Mesothelial cell of epicardium (in vitro differentiated cells): ENCODE measurements around the gene NOXA1. TPM values are rescaled to one million over a fixed set of nuclear protein-coding genes. Genes with fewer than 3 reads are reported as not detected.
A peak's percentile ranks its signal among the peaks of the same experiment; 100 is the strongest.

Experiments used
- DNase-seq, 2 experiments: peaks; one replicate each; pipeline ENCODE4 v3.0.0; 2021; ENCODE audit warnings: low spot score in 2 of 2; ENCODE audit not compliant: unreplicated experiment in 2 of 2
- H3K27ac Mint-ChIP-seq: 2 replicates; pipeline ENCODE4 v1.8.0; 2021; ENCODE audit warnings: mixed read lengths
- H3K27me3 Mint-ChIP-seq: 2 replicates; pipeline ENCODE4 v1.8.0; 2021; ENCODE audit warnings: low read depth, mixed read lengths
- H3K36me3 Mint-ChIP-seq: 2 replicates; pipeline ENCODE4 v1.8.0; 2021; ENCODE audit warnings: mixed read lengths
- H3K4me1 Mint-ChIP-seq: 2 replicates; pipeline ENCODE4 v1.8.0; 2021; ENCODE audit warnings: mixed read lengths
- H3K4me3 Mint-ChIP-seq: 2 replicates; pipeline ENCODE4 v1.8.0; 2021; ENCODE audit warnings: mild to moderate bottlenecking, moderate library complexity, mixed read lengths
- H3K9me3 Mint-ChIP-seq: 2 replicates; pipeline ENCODE4 v1.8.0; 2021; ENCODE audit warnings: mixed read lengths
- total RNA-seq: library from RNA; stranded (reverse); gene quantifications from 3 replicates; pipeline ENCODE4 v1.2.1, GENCODE V29; 2021
- TF ChIP-seq, protein P1 (sequence below): fragments of 200-600 bp; sonication (generic); IDR thresholded peaks from one replicate; pipeline ENCODE4 v1.5.0; 2021; ENCODE audit warnings: antibody characterized with exemption; ENCODE audit not compliant: unreplicated experiment

NOXA1 gene
- total RNA-seq, 1 donor from 2014 or later, result 22.1 TPM

DNA sequence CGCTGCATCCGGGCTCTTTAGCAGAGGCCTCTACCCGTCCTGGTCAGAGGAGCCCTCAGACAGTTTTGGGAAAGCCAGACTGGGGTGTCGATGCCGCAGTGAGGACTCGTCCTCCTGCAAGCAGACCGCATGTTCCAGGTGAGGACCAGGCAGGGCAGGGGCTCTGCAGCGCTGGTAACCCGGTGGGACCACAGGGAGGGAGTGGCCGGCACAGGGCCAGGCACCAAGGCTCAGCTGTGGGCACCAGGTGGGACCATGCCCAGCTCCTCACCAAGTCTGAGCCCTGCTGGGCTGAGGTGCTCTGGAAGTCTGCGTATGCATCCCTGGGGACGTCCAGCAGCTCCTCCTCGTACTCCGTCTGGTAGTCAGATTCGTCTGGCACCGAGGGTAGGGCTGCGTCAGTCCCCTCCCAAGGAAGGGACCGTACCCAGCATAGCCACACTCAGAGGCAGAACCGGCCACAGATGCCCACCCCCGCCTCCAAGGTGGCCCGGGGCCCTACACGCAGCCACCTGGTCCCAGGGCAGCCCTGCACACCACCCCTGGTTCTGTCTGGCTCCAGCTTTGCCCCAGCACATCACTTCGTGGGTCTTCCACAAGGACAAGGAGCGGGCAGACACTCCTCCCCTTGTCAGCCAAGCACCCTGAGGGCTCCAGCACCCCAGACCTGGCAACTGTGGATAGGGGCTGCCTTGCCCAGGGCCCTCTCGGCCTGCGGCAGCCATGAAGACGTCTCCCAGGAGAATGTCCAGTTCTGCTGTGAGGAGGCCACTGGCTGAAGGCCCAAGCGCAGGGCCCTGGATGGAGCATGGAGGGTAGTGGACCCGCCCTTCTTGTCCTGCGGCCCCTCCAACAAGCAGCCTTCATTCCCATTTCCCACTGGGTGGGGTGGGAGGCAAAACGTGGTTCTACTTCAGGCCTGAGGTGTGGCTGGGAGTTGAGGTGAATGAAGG lies 37.4 kb downstream of the NOXA1 start:
- Mint-ChIP-seq H3K27ac (no peak overlapping the region), H3K4me1 (peaks cover 4% of the 10 kb centered on the region), H3K4me3 (no peak overlapping the region), H3K27me3 (peaks cover 26% of the 10 kb centered on the region), H3K9me3 (no peaks in the 10 kb centered on the region), H3K36me3 (peaks cover 3% of the 10 kb centered on the region)
- TF ChIP-seq, protein P1, sequence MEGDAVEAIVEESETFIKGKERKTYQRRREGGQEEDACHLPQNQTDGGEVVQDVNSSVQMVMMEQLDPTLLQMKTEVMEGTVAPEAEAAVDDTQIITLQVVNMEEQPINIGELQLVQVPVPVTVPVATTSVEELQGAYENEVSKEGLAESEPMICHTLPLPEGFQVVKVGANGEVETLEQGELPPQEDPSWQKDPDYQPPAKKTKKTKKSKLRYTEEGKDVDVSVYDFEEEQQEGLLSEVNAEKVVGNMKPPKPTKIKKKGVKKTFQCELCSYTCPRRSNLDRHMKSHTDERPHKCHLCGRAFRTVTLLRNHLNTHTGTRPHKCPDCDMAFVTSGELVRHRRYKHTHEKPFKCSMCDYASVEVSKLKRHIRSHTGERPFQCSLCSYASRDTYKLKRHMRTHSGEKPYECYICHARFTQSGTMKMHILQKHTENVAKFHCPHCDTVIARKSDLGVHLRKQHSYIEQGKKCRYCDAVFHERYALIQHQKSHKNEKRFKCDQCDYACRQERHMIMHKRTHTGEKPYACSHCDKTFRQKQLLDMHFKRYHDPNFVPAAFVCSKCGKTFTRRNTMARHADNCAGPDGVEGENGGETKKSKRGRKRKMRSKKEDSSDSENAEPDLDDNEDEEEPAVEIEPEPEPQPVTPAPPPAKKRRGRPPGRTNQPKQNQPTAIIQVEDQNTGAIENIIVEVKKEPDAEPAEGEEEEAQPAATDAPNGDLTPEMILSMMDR, result no peak
- DNase-seq, result no peak

DNA sequence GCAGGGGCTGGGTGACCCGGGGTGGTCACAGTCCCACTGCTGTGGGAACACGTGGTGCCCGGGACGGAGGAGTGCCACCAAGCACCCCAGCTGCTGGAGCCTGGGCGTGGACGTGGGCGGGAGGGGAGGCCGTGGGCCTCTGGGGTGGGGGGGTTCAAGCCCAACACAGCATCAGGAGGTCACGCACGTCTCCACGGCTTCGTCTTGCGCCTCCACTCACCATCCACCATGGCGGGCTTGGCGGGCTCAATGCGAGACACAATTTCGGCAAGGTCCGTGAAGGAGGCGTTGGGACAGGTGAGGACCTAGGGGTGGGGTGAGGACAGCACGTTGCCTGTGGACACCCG lies 38.1 kb downstream of the NOXA1 start:
- TF ChIP-seq, protein P1, result no peak
- no peak overlapping the region for H3K27ac Mint-ChIP-seq
- peaks cover 2% of the 10 kb centered on the region for H3K4me1 Mint-ChIP-seq
- no peaks in the 10 kb centered on the region for H3K9me3 Mint-ChIP-seq
- no peak for DNase-seq
- H3K27me3 Mint-ChIP-seq, result peaks cover 30% of the 10 kb centered on the region
- H3K36me3 Mint-ChIP-seq, result no peaks in the 10 kb centered on the region
- H3K4me3 Mint-ChIP-seq, result no peak overlapping the region

GRCh38 chr9:137461663-137462395 lies 38.6 kb downstream of the NOXA1 start:
- H3K27me3 Mint-ChIP-seq, result peaks cover 30% of the 10 kb centered on the region
- peak; percentile 29 to 56 for DNase-seq
- TF ChIP-seq, protein P1, result no peak

DNA sequence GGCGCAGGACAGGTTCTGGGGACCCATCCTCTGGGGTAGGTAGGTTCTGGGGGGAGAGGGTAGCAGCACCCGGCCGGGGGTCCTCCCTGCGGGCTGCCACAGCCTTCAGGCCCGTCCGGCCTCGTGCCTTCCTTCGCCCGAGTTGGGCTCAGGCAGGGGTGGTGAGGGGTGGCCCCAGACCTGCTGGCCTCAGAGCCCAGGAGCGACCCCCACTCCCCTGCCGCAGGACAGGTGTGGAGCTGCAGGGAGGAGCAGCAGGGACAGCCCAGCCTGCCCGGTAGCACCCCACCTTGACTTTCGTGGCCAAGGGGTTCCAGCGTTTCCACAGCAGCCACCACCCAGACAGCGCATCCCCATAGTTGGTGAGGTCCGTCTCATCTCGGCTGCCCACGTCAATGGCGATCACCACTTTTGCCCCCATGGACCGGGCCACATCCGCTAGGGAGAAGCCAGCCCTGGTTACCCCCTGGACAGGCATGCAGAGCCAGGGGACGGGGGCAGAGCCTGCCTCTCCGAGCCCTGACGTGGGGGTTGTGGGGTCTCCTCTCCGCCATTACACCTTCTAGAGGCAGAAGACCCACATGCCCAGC lies 39.3 kb downstream of the NOXA1 start:
- Mint-ChIP-seq H3K4me1 (peaks cover 2% of the 10 kb centered on the region), H3K27ac (no peak overlapping the region), H3K4me3 (no peak overlapping the region), H3K9me3 (no peaks in the 10 kb centered on the region), H3K36me3 (no peaks in the 10 kb centered on the region), H3K27me3 (peaks cover 30% of the 10 kb centered on the region)
- no peak for DNase-seq
- TF ChIP-seq, protein P1, result no peak

More at GRCh38 chr9:137461663-137462395, 38.6 kb downstream of the NOXA1 start:
- Mint-ChIP-seq H3K36me3 (no peaks in the 10 kb centered on the region), H3K4me3 (no peak overlapping the region), H3K27ac (no peak overlapping the region), H3K9me3 (no peaks in the 10 kb centered on the region), H3K4me1 (peaks cover 2% of the 10 kb centered on the region)

DNA sequence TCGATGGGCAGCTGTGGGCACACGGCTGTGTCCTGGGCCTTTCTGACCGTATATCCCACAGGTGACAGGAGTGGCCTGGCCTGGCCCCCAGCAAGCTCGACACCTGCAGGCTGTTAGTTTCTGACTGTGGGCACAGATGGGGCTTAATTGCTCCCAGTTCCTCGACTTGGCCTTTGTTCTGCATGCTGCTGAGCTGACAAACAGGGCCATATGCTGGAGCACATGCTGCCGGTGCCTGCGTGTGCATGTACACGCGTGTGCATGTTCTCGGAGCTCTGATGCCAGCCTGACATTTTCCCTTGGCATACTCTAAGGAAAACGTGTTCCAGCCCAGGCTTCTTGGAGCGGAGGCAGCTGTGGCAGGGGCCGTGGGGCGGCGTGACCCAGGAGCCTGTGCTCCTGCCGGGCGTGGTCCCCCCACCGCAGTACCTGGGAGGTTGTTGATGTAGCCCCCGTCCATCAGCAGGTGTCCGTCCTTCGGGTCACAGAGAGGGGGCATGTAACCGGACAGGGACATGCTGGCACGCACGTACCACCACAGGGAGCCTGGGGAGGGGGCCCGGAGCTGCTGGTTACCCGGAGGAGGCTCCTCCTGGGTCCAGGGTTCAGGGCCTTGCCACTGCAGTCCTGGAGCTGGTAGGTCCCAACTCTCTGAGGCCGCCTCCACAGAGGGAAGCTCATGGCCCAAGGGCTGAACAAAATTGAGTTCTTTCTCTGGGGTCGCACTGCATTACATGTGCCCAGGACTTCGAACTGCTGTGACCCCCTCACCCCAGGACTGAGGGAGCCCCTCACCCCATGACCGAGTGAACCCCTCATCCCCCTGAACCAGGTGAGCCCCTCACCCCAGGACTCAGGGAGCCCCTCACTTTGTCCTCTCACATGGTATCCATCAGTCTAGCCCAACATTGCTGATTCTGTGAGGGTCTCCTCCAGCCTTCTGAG lies 40.1 kb downstream of the NOXA1 start:
- Mint-ChIP-seq H3K27me3 (peaks cover 30% of the 10 kb centered on the region), H3K27ac (no peak overlapping the region), H3K9me3 (no peaks in the 10 kb centered on the region), H3K4me3 (no peak overlapping the region), H3K36me3 (no peaks in the 10 kb centered on the region), H3K4me1 (peaks cover 2% of the 10 kb centered on the region)
- TF ChIP-seq, protein P1, result no peak
- DNase-seq, result no peak
